HepG2 (cell line): ENCODE data around the gene SCIN. TPM values are rescaled to one million over a fixed set of nuclear protein-coding genes. Genes with fewer than 3 reads are reported as not detected.

Experiments
- ATAC-seq: fragments of 200-7000 bp; cut with Tn5 transposase; 3 replicates; pipeline ENCODE4 v1.9.1; 2020; ENCODE audit warnings: mild to moderate bottlenecking, moderate library complexity
- BruUV-seq: library from RNA; stranded (reverse); fragments of 400-500 nt; replicated peaks from 2 replicates; lab custom pipeline; 2021; lab: Mats Ljungman, UMichigan
- CTCF ChIA-PET: fragments of 300-600 bp; formaldehyde crosslinking; extraction: SDS; loops from one replicate; lab custom pipeline; 2021; ENCODE audit warnings: low total read pairs, inconsistent platforms, low intra/inter-chr PET ratio; lab: Yijun Ruan, JAX
- POLR2A ChIA-PET: fragments of 350-600 bp; sonication (Branson Sonifier 250); formaldehyde crosslinking; loops from one replicate; lab custom pipeline; 2020; ENCODE audit warnings: antibody characterized with exemption, inconsistent platforms; lab: Yijun Ruan, JAX
- DNase-seq: peaks from one replicate; pipeline ENCODE4 v3.0.0-alpha.2; 2015; ENCODE audit warnings: low spot score
- FAIRE-seq: peaks from 3 replicates; lab custom pipeline; 2011; peaks lifted over from hg19 to GRCh38; lab: Jason Lieb, UNC
- H2AFZ ChIP-seq: one replicate; pipeline ENCODE4 v1.6.1; 2011; ENCODE audit warnings: low read length, inconsistent platforms
- H3K27ac ChIP-seq: fragments of 300-600 bp; 3 replicates; pipeline ENCODE4 v1.8.0; 2011; ENCODE audit warnings: mixed run types, mild to moderate bottlenecking, mixed read lengths, low read length, inconsistent platforms; ENCODE audit not compliant: insufficient read depth; ENCODE audit errors: extremely low read length
- H3K27me3 ChIP-seq, 2 experiments: fragments of 200-600 bp in 1 of 2; 2 replicates in 1 of 2; 3 replicates in 1 of 2; pipeline versions ENCODE4 v1.6.0 to v1.8.0; 2011; ENCODE audit warnings: low read length in 2 of 2, mild to moderate bottlenecking in 2 of 2, moderate library complexity in 2 of 2, inconsistent platforms in 1 of 2; ENCODE audit not compliant: insufficient read depth in 2 of 2, control insufficient read depth in 1 of 2
- H3K36me3 ChIP-seq, 2 experiments: fragments of 200-600 bp in 1 of 2; replicated peaks in 1 of 2; 2 replicates in 1 of 2; 3 replicates in 1 of 2; pipeline versions ENCODE4 v1.5.1 to v1.8.0; 2011; ENCODE audit warnings: low read length in 2 of 2, inconsistent platforms in 1 of 2; ENCODE audit not compliant: insufficient read depth in 2 of 2, control insufficient read depth in 1 of 2
- H3K4me1 ChIP-seq: 2 replicates; pipeline ENCODE4 v1.5.1; 2012; ENCODE audit warnings: low read length, inconsistent platforms; ENCODE audit not compliant: insufficient read depth
- H3K4me2 ChIP-seq: 2 replicates; pipeline ENCODE4 v1.6.0; 2011; ENCODE audit warnings: low read depth, low read length, inconsistent platforms
- H3K4me3 ChIP-seq, 3 experiments: fragments of 200-600 bp in 1 of 3; sonication (generic), shearing (Covaris generic) in 1 of 3; replicated peaks in 1 of 3; 2 replicates each; pipeline ENCODE4 v1.5.1; 2011 to 2016; ENCODE audit warnings: low read length in 3 of 3, inconsistent platforms in 2 of 3, low read depth in 2 of 3, mild to moderate bottlenecking in 2 of 3, control low read depth in 1 of 3, mixed read lengths in 1 of 3; ENCODE audit not compliant: insufficient read depth in 1 of 3
- H3K79me2 ChIP-seq: one replicate; pipeline ENCODE4 v1.6.1; 2011; ENCODE audit warnings: low read length, inconsistent platforms; ENCODE audit not compliant: insufficient read depth
- H3K9ac ChIP-seq: 2 replicates; pipeline ENCODE4 v1.6.0; 2011; ENCODE audit warnings: mild to moderate bottlenecking, low read depth, low read length, inconsistent platforms; ENCODE audit not compliant: insufficient read depth
- H3K9me3 ChIP-seq: 2 replicates; pipeline ENCODE4 v1.5.1; 2012; ENCODE audit warnings: mild to moderate bottlenecking, low read length
- H4K20me1 ChIP-seq: 2 replicates; pipeline ENCODE4 v1.6.0; 2011; ENCODE audit warnings: inconsistent platforms, mild to moderate bottlenecking, low read length, moderate library complexity; ENCODE audit not compliant: insufficient read depth
- CTCF ChIP-seq: sonication (generic); formaldehyde crosslinking; IDR thresholded peaks from 2 replicates; pipeline ENCODE4 v1.5.0; 2020; ENCODE audit warnings: mild to moderate bottlenecking, missing genetic modification reagents, moderate library complexity
- ELF3 ChIP-seq: IDR thresholded peaks from 2 replicates; pipeline ENCODE4 v1.6.1; 2016; ENCODE audit warnings: missing genetic modification reagents, missing compliant biosample characterization
- ERF ChIP-seq: IDR thresholded peaks from 2 replicates; pipeline ENCODE4 v1.6.1; 2018; ENCODE audit warnings: missing biosample characterization, missing genetic modification reagents
- FOSL2 ChIP-seq: sonication (generic); formaldehyde crosslinking; IDR thresholded peaks from 2 replicates; pipeline ENCODE4 v1.4.0; 2020; ENCODE audit warnings: missing genetic modification reagents
- FOXM1 ChIP-seq: sonication (generic); formaldehyde crosslinking; IDR thresholded peaks from 2 replicates; pipeline ENCODE4 v1.5.0; 2020; ENCODE audit warnings: missing genetic modification reagents
- GATAD1 ChIP-seq: IDR thresholded peaks from 2 replicates; pipeline ENCODE4 v1.6.1; 2016; ENCODE audit warnings: missing genetic modification reagents, missing compliant biosample characterization
- HNF4A ChIP-seq: sonication (generic); formaldehyde crosslinking; IDR thresholded peaks from 2 replicates; pipeline ENCODE4 v1.4.0; 2020; ENCODE audit warnings: missing genetic modification reagents
- IRF2 ChIP-seq: IDR thresholded peaks from 2 replicates; pipeline ENCODE4 v1.6.1; 2018; ENCODE audit warnings: missing genetic modification reagents, missing compliant biosample characterization
- PRPF4 ChIP-seq: fragments of 200-400 bp; formaldehyde crosslinking; IDR thresholded peaks from 2 replicates; pipeline ENCODE4 v1.6.1; 2016; ENCODE audit warnings: low read length, low read depth; ENCODE audit not compliant: poor library complexity, severe bottlenecking
- RAD21 ChIP-seq: fragments of 450-650 bp; formaldehyde crosslinking; IDR thresholded peaks from 2 replicates; pipeline ENCODE4 v1.5.0; 2020; ENCODE audit warnings: mild to moderate bottlenecking
- SMAD3 ChIP-seq: sonication (generic); formaldehyde crosslinking; IDR thresholded peaks from 2 replicates; pipeline ENCODE4 v1.4.0; 2020; ENCODE audit warnings: missing genetic modification reagents
- SMC3 ChIP-seq: IDR thresholded peaks from 2 replicates; pipeline ENCODE4 v1.6.1; 2011; ENCODE audit warnings: low read length, improper control_type of control experiment
- SPEN ChIP-seq: sonication (generic); formaldehyde crosslinking; IDR thresholded peaks from 2 replicates; pipeline ENCODE4 v1.5.1; 2020; ENCODE audit warnings: low read depth, mild to moderate bottlenecking, missing genetic modification reagents
- STAG1 ChIP-seq: sonication (generic); formaldehyde crosslinking; IDR thresholded peaks from 2 replicates; pipeline ENCODE4 v1.4.0; 2020; ENCODE audit warnings: missing genetic modification reagents
- TCF7 ChIP-seq: sonication (generic); IDR thresholded peaks from 2 replicates; pipeline ENCODE4 v1.6.1; 2016; ENCODE audit warnings: antibody characterized with exemption, low read depth
- TEAD3 ChIP-seq: optimal IDR thresholded peaks from 2 replicates; pipeline ENCODE3; 2016; ENCODE audit warnings: borderline replicate concordance
- TFE3 ChIP-seq: IDR thresholded peaks from 2 replicates; pipeline ENCODE4 v1.6.1; 2016
- ZMYM4 ChIP-seq: sonication (generic); formaldehyde crosslinking; IDR thresholded peaks from 2 replicates; pipeline ENCODE4 v1.8.1; 2023; ENCODE audit warnings: mild to moderate bottlenecking, missing genetic modification reagents
- ZNF556 ChIP-seq: sonication (generic); formaldehyde crosslinking; IDR thresholded peaks from 2 replicates; pipeline ENCODE4 v1.4.0; 2020; ENCODE audit warnings: mild to moderate bottlenecking, missing genetic modification reagents, borderline replicate concordance
- WGBS: methylation state at CpG from one replicate; pipeline ENCODE4 v1.1.6; 2017; ENCODE audit warnings: low lambda C conversion rate; 5-methylcytosine and 5-hydroxymethylcytosine counted together
- in situ Hi-C: cut with HindIII; loops from 2 replicates; pipeline ENCODE4 v1.10.0; 2017; ENCODE audit warnings: low pct_unique_long_range_greater_than_20kb; ENCODE audit not compliant: extremely low pct_ligation_motif_present
- intact Hi-C: fragments of 100-400 bp; cut with micrococcal nuclease; formaldehyde crosslinking; loops from one replicate; pipeline ENCODE4 v1.10.0; 2022; ENCODE audit not compliant: unreplicated experiment
- polyA plus RNA-seq, 8 experiments: library from polyadenylated mRNA; depleted of rRNA in 3 of 8; stranded (reverse) in 7 of 8; unstranded in 1 of 8; fragments of >200 nt; fragmentation: Illumina TruSeq in 4 of 8; extraction: Trizol in 4 of 8; gene quantifications; 2 replicates each; pipeline versions ENCODE4 v1.2.1 to v1.2.3, GENCODE V29; 2011 to 2016; ENCODE audit warnings: low read depth in 4 of 8, missing spikeins in 1 of 8, mixed read lengths in 1 of 8; ENCODE audit not compliant: insufficient read depth in 1 of 8
- total RNA-seq, 5 experiments: library from RNA; depleted of rRNA; stranded (reverse); fragments of >200 nt; fragmentation: Illumina TruSeq; extraction: Trizol; gene quantifications; 2 replicates each; pipeline ENCODE4 v1.2.3, GENCODE V29; 2016; ENCODE audit warnings: low read depth in 1 of 5
- TF ChIP-seq, protein P1 (sequence below): IDR thresholded peaks from 2 replicates; pipeline ENCODE4 v1.6.1; 2016; ENCODE audit warnings: low read depth
- TF ChIP-seq, protein P2 (sequence below): IDR thresholded peaks from 2 replicates; pipeline ENCODE4 v1.6.1; 2016; ENCODE audit warnings: missing compliant biosample characterization, missing genetic modification reagents, borderline replicate concordance

The SCIN gene
- total and polyA plus RNA-seq, 2 of the 13 experiments (the other 11 are each of a cell fraction or from before 2014, with no cell fraction given) = not detected

DNA sequence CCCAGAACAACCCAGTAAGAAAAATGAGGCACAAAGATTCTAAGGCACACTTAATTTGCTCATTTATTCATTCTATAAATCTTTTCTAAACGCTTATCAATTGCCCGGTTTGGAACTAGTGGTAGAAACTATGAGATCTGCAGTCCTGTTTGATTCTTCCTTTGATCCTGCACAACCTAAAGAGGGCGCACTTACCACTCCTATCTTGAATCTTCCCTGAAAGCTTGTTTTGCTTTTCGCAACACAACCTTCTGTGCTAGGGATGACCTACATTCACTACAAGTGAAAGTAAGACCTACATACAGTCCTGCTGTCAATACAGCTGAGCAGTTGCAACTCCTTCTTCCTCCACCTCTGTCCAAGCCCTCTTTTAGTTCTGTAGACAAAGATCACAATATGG is 104.3 kb downstream of the SCIN start:
- no peak overlapping the region for H3K27ac ChIP-seq
- intact Hi-C loops (loop anchor here (1.0 kb wide), 1 partner anchor 442 kb away; no protein-coding TSS in a partner anchor), in situ Hi-C loops (loop anchor here (25.0 kb wide), 1 partner anchor 437 kb away; no protein-coding TSS in a partner anchor)
- H3K4me2 ChIP-seq = peak overlapping the region; percentile 41; the same call in 1 of the 2 replicates
- no peaks in the 10 kb centered on the region for H3K36me3 ChIP-seq
- H3K9me3 ChIP-seq = no peaks in the 10 kb centered on the region
- no peak overlapping the region for H3K4me3 ChIP-seq
- no peaks in the 10 kb centered on the region for H3K27me3 ChIP-seq
- POLR2A ChIA-PET = interaction anchor here (1.1 to 1.6 kb wide), 2 partner anchors 12 to 34 kb away, joined by 3 to 9 read pairs; partner anchors contain the start of gene ARL4A
- FAIRE-seq (peak; percentile 86), DNase-seq (peak; percentile 84), ATAC-seq (peak; percentile 94)
- H4K20me1 ChIP-seq = no peaks in the 10 kb centered on the region
- 24% methylated on average over 4 of the region's 4 CpGs for WGBS
- no peak overlapping the region for H2AFZ ChIP-seq
- no peaks in the 10 kb centered on the region for H3K79me2 ChIP-seq
- H3K4me1 ChIP-seq = peaks cover 11% of the 10 kb centered on the region
- CTCF ChIA-PET = interaction anchor here (1.0 to 1.3 kb wide), 2 partner anchors 442 to 588 kb away, joined by 4 read pairs; no protein-coding TSS in a partner anchor
- H3K9ac ChIP-seq = no peak overlapping the region
- BruUV-seq = no TSS peak
- TF ChIP-seq STAG1 (CRISPR knock-in tag) (peak; percentile 77), SPEN (CRISPR knock-in tag) (no peak), GATAD1 (CRISPR knock-in tag) (0 out of 2 replicates have a peak, but pooled peaks have one; percentile 29), CTCF (CRISPR knock-in tag) (peak; percentile 75), SMC3 (peak; percentile 81), RAD21 (CRISPR knock-in tag) (peak; percentile 62), PRPF4 (no peak), ELF3 (CRISPR knock-in tag) (peak; percentile 50; the same call in 1 of the 2 replicates), ZNF556 (CRISPR knock-in tag) (no peak), ERF (CRISPR knock-in tag) (0 out of 2 replicates have a peak, but pooled peaks have one; percentile 37), ZMYM4 (CRISPR knock-in tag) (0 out of 2 replicates have a peak, but pooled peaks have one; percentile 39), SMAD3 (CRISPR knock-in tag) (0 out of 2 replicates have a peak, but pooled peaks have one; percentile 34), TFE3 (CRISPR knock-in tag) (0 out of 2 replicates have a peak, but pooled peaks have one; percentile 36), FOSL2 (CRISPR knock-in tag) (peak; percentile 16; the same call in 1 of the 2 replicates), TCF7 (peak; percentile 51), TEAD3 (CRISPR knock-in tag) (peak; percentile 42), IRF2 (CRISPR knock-in tag) (0 out of 2 replicates have a peak, but pooled peaks have one; percentile 53), FOXM1 (CRISPR knock-in tag) (no peak), HNF4A (CRISPR knock-in tag) (peak; percentile 13; the same call in 1 of the 2 replicates)
- TF ChIP-seq, protein P1, sequence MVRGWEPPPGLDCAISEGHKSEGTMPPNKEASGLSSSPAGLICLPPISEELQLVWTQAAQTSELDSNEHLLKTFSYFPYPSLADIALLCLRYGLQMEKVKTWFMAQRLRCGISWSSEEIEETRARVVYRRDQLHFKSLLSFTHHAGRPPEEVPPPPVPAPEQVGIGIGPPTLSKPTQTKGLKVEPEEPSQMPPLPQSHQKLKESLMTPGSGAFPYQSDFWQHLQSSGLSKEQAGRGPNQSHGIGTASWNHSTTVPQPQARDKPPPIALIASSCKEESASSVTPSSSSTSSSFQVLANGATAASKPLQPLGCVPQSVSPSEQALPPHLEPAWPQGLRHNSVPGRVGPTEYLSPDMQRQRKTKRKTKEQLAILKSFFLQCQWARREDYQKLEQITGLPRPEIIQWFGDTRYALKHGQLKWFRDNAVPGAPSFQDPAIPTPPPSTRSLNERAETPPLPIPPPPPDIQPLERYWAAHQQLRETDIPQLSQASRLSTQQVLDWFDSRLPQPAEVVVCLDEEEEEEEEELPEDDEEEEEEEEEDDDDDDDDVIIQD (CRISPR knock-in tag) = peak; percentile 52; the same call in 1 of the 2 replicates
- TF ChIP-seq, protein P2, sequence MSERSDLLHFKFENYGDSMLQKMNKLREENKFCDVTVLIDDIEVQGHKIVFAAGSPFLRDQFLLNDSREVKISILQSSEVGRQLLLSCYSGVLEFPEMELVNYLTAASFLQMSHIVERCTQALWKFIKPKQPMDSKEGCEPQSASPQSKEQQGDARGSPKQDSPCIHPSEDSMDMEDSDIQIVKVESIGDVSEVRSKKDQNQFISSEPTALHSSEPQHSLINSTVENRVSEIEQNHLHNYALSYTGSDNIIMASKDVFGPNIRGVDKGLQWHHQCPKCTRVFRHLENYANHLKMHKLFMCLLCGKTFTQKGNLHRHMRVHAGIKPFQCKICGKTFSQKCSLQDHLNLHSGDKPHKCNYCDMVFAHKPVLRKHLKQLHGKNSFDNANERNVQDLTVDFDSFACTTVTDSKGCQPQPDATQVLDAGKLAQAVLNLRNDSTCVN (CRISPR knock-in tag) = no peak
